Activated T-helper 2 cell treated with anti-CD3 and anti-CD28 coated beads, Interferon-gamma antibody, Interleukin-2, Interleukin-4, amounts not matched to agents 10 μg/mL and 5 μg/mL and 100 μg/mL, durations not matched to agents 14 hours and 24 hours and 36 hours (primary cell): ENCODE data around the gene HOMER1. TPM values are rescaled to one million over a fixed set of nuclear protein-coding genes. Genes with fewer than 3 reads are reported as not detected.

Experiments
- DNase-seq: peaks from one replicate; pipeline ENCODE4 v3.0.0; 2021; ENCODE audit warnings: low spot score
- H3K27ac Mint-ChIP-seq: one replicate; pipeline ENCODE4 v1.8.0; 2021; ENCODE audit warnings: mixed read lengths
- H3K27me3 Mint-ChIP-seq: one replicate; pipeline ENCODE4 v1.8.0; 2021; ENCODE audit warnings: low read depth, mixed read lengths
- H3K36me3 Mint-ChIP-seq: one replicate; pipeline ENCODE4 v1.8.0; 2021; ENCODE audit warnings: low read depth, mixed read lengths
- H3K4me1 Mint-ChIP-seq: one replicate; pipeline ENCODE4 v1.8.0; 2021; ENCODE audit warnings: low read depth, mixed read lengths
- H3K4me3 Mint-ChIP-seq: one replicate; pipeline ENCODE4 v1.8.0; 2021; ENCODE audit warnings: low read depth, mild to moderate bottlenecking, moderate library complexity, mixed read lengths
- H3K9me3 Mint-ChIP-seq: one replicate; pipeline ENCODE4 v1.8.0; 2021; ENCODE audit warnings: mixed read lengths
- intact Hi-C: fragments of 100-400 bp; cut with micrococcal nuclease; formaldehyde crosslinking; loops from one replicate; pipeline ENCODE4 v1.15.1; 2023
- total RNA-seq: library from RNA; stranded (reverse); gene quantifications from 2 replicates; pipeline ENCODE4 v1.2.3, GENCODE V29; 2022

Gene HOMER1
- total RNA-seq, 1 donor from 2014 or later = 13.5 TPM

- H3K4me3 Mint-ChIP-seq = no peak overlapping the region
- no peaks in the 10 kb centered on the region for H3K4me1 Mint-ChIP-seq
- no peak for DNase-seq
- no peak overlapping the region for H3K27ac Mint-ChIP-seq
- no peaks in the 10 kb centered on the region for H3K36me3 Mint-ChIP-seq
- no peaks in the 10 kb centered on the region for H3K27me3 Mint-ChIP-seq
- no peaks in the 10 kb centered on the region for H3K9me3 Mint-ChIP-seq
- intact Hi-C loops = no loop called here
Observed at GRCh38 chr5:79420248-79420647, 93.7 kb downstream of the HOMER1 start.

GRCh38 chr5:79418276-79418675, 95.7 kb downstream of the HOMER1 start:
- no peak for DNase-seq
- no peaks in the 10 kb centered on the region for H3K27me3 Mint-ChIP-seq
- intact Hi-C loops = no loop called here
- H3K36me3 Mint-ChIP-seq = no peaks in the 10 kb centered on the region
- H3K4me1 Mint-ChIP-seq = no peaks in the 10 kb centered on the region
- H3K9me3 Mint-ChIP-seq = no peaks in the 10 kb centered on the region
- no peak overlapping the region for H3K27ac Mint-ChIP-seq
- H3K4me3 Mint-ChIP-seq = no peak overlapping the region

- Mint-ChIP-seq H3K27ac (no peak overlapping the region), H3K36me3 (no peaks in the 10 kb centered on the region), H3K9me3 (no peaks in the 10 kb centered on the region), H3K4me1 (no peaks in the 10 kb centered on the region), H3K27me3 (no peaks in the 10 kb centered on the region), H3K4me3 (no peak overlapping the region)
- intact Hi-C loops = no loop called here
- DNase-seq = no peak
Observed at GRCh38 chr5:79417495-79417894, 96.4 kb downstream of the HOMER1 start.

- Mint-ChIP-seq H3K4me1 (no peaks in the 10 kb centered on the region), H3K9me3 (no peaks in the 10 kb centered on the region), H3K27me3 (no peaks in the 10 kb centered on the region), H3K4me3 (no peak overlapping the region), H3K36me3 (no peaks in the 10 kb centered on the region), H3K27ac (no peak overlapping the region)
- DNase-seq = no peak
- intact Hi-C loops = no loop called here
Observed at GRCh38 chr5:79416499-79416898, 97.4 kb downstream of the HOMER1 start.

GRCh38 chr5:79413112-79413511, 100.8 kb downstream of the HOMER1 start:
- Mint-ChIP-seq H3K27ac (no peak overlapping the region), H3K36me3 (peaks cover 13% of the 10 kb centered on the region)
- intact Hi-C loops = no loop called here

GRCh38 chr5:79408028-79408427, 105.9 kb downstream of the HOMER1 start:
- H3K4me1 Mint-ChIP-seq = no peaks in the 10 kb centered on the region
- H3K27ac Mint-ChIP-seq = no peak overlapping the region
- no peak overlapping the region for H3K4me3 Mint-ChIP-seq
- no peaks in the 10 kb centered on the region for H3K27me3 Mint-ChIP-seq
- H3K36me3 Mint-ChIP-seq = peaks cover 24% of the 10 kb centered on the region
- intact Hi-C loops = no loop called here
- H3K9me3 Mint-ChIP-seq = peaks cover 31% of the 10 kb centered on the region
- no peak for DNase-seq

More at GRCh38 chr5:79413112-79413511, 100.8 kb downstream of the HOMER1 start:
- no peak overlapping the region for H3K4me3 Mint-ChIP-seq
- peaks cover 19% of the 10 kb centered on the region for H3K9me3 Mint-ChIP-seq
- DNase-seq = no peak
- H3K27me3 Mint-ChIP-seq = no peaks in the 10 kb centered on the region
- no peaks in the 10 kb centered on the region for H3K4me1 Mint-ChIP-seq

- Mint-ChIP-seq H3K4me3 (no peak overlapping the region), H3K4me1 (no peaks in the 10 kb centered on the region), H3K9me3 (peaks cover 31% of the 10 kb centered on the region), H3K27ac (no peak overlapping the region), H3K27me3 (no peaks in the 10 kb centered on the region), H3K36me3 (peaks cover 24% of the 10 kb centered on the region)
- DNase-seq = no peak
- intact Hi-C loops = no loop called here
Observed at GRCh38 chr5:79407591-79407990, 106.3 kb downstream of the HOMER1 start.

GRCh38 chr5:79401216-79401615, 112.7 kb downstream of the HOMER1 start:
- H3K4me3 Mint-ChIP-seq = no peak overlapping the region
- no peaks in the 10 kb centered on the region for H3K4me1 Mint-ChIP-seq
- H3K36me3 Mint-ChIP-seq = no peaks in the 10 kb centered on the region
- no peaks in the 10 kb centered on the region for H3K9me3 Mint-ChIP-seq
- H3K27me3 Mint-ChIP-seq = no peaks in the 10 kb centered on the region
- H3K27ac Mint-ChIP-seq = no peak overlapping the region
- DNase-seq = no peak
- intact Hi-C loops = no loop called here

- H3K36me3 Mint-ChIP-seq = peaks cover 4% of the 10 kb centered on the region
- no peaks in the 10 kb centered on the region for H3K9me3 Mint-ChIP-seq
- intact Hi-C loops = no loop called here
- no peak overlapping the region for H3K27ac Mint-ChIP-seq
- no peaks in the 10 kb centered on the region for H3K4me1 Mint-ChIP-seq
- no peaks in the 10 kb centered on the region for H3K27me3 Mint-ChIP-seq
- no peak overlapping the region for H3K4me3 Mint-ChIP-seq
- no peak for DNase-seq
Observed at GRCh38 chr5:79399046-79399445, 114.9 kb downstream of the HOMER1 start.

GRCh38 chr5:79397080-79397479, 116.9 kb downstream of the HOMER1 start:
- Mint-ChIP-seq H3K36me3 (peaks cover 4% of the 10 kb centered on the region), H3K9me3 (no peaks in the 10 kb centered on the region), H3K4me1 (no peaks in the 10 kb centered on the region), H3K4me3 (no peak overlapping the region), H3K27ac (no peak overlapping the region), H3K27me3 (no peaks in the 10 kb centered on the region)
- DNase-seq = no peak
- intact Hi-C loops = no loop called here

GRCh38 chr5:79396265-79396664, 117.7 kb downstream of the HOMER1 start:
- H3K27me3 Mint-ChIP-seq = no peaks in the 10 kb centered on the region
- no peaks in the 10 kb centered on the region for H3K4me1 Mint-ChIP-seq
- intact Hi-C loops = no loop called here

GRCh38 chr5:79395296-79395695, 118.6 kb downstream of the HOMER1 start:
- H3K27ac Mint-ChIP-seq = no peak overlapping the region
- no peak overlapping the region for H3K4me3 Mint-ChIP-seq
- peaks cover 4% of the 10 kb centered on the region for H3K36me3 Mint-ChIP-seq
- DNase-seq = no peak
- no peaks in the 10 kb centered on the region for H3K9me3 Mint-ChIP-seq
- H3K4me1 Mint-ChIP-seq = no peaks in the 10 kb centered on the region
- no peaks in the 10 kb centered on the region for H3K27me3 Mint-ChIP-seq
- intact Hi-C loops = no loop called here

More at GRCh38 chr5:79396265-79396664, 117.7 kb downstream of the HOMER1 start:
- no peak for DNase-seq
- H3K27ac Mint-ChIP-seq = no peak overlapping the region
- peaks cover 4% of the 10 kb centered on the region for H3K36me3 Mint-ChIP-seq
- H3K4me3 Mint-ChIP-seq = no peak overlapping the region
- no peaks in the 10 kb centered on the region for H3K9me3 Mint-ChIP-seq

GRCh38 chr5:79392776-79393175, 121.2 kb downstream of the HOMER1 start:
- Mint-ChIP-seq H3K9me3 (no peaks in the 10 kb centered on the region), H3K27ac (no peak overlapping the region), H3K4me1 (no peaks in the 10 kb centered on the region), H3K36me3 (peaks cover 4% of the 10 kb centered on the region), H3K27me3 (no peaks in the 10 kb centered on the region), H3K4me3 (no peak overlapping the region)
- no peak for DNase-seq
- intact Hi-C loops = no loop called here

- Mint-ChIP-seq H3K27me3 (no peaks in the 10 kb centered on the region), H3K36me3 (peaks cover 12% of the 10 kb centered on the region)
Observed at GRCh38 chr5:79386679-79387078, 127.3 kb downstream of the HOMER1 start.

More at GRCh38 chr5:79386679-79387078, 127.3 kb downstream of the HOMER1 start:
- no peak for DNase-seq
- Mint-ChIP-seq H3K9me3 (peaks cover 29% of the 10 kb centered on the region), H3K27ac (no peak overlapping the region), H3K4me1 (no peaks in the 10 kb centered on the region), H3K4me3 (no peak overlapping the region)
- intact Hi-C loops = no loop called here
